Measurements from ENCODE around the gene VEPH1. TPM values are rescaled to one million over a fixed set of nuclear protein-coding genes. Genes with fewer than 3 reads are reported as not detected.

Gene VEPH1
- polyA plus RNA-seq, 1 donor (not counting 4 experiments of a cell fraction or from before 2014, with no cell fraction given): 0.21 TPM

DNA sequence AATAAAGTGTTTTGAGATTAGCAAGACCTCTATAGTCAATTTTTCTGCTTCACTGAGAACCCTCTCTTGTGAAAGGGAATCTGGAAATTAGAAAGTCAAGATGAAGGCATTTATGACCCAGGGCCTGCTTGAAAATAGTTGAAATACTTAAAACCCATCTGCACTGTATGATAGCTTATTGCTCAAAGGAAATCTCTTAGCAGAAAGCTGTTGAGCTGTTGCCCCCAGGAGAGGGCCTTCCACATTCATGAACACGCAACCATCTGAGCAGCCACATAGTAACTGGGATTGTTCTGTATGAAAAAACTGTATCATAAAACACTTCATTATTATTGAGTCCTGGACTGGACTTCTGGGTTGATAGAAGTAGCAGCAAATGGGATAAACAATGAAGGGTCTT, 173.0 kb downstream of the VEPH1 start:
- dilution Hi-C loops (cut with MboI; ENCODE audit: extremely low pct_ligation_motif_present, low sequenced_read_pairs): no loop called here
- Histone ChIP-seq H3K9ac (ENCODE audit: control insufficient read depth, extremely low read depth, insufficient read depth, low read length) (no peak overlapping the region), H3K27me3 (ENCODE audit: control insufficient read depth, extremely low read depth, insufficient read depth, low read length) (no peaks in the 10 kb centered on the region), H3K9me1 (ENCODE audit: control insufficient read depth, extremely low read depth, insufficient read depth, low read length) (no peaks in the 10 kb centered on the region), H3K36me3 (ENCODE audit: control insufficient read depth in 2 of 2, extremely low read depth in 1 of 2, insufficient read depth in 2 of 2, low read length in 2 of 2) (no peaks in the 10 kb centered on the region), H3K9me3 (ENCODE audit: control insufficient read depth, low read depth, low read length) (no peaks in the 10 kb centered on the region), H2AFZ (ENCODE audit: control insufficient read depth, low read length) (no peak overlapping the region), H3K79me2 (ENCODE audit: control insufficient read depth, insufficient read depth, low read length) (no peaks in the 10 kb centered on the region), H3K4me2 (ENCODE audit: control insufficient read depth, extremely low read depth, insufficient read depth, low read depth, low read length) (no peak overlapping the region), H3K4me1 (ENCODE audit: control insufficient read depth, extremely low read depth, insufficient read depth, low read length) (no peaks in the 10 kb centered on the region), H3K27ac (ENCODE audit: control insufficient read depth, insufficient read depth, low read length) (no peak overlapping the region), H4K20me1 (ENCODE audit: control insufficient read depth, extremely low read depth, insufficient read depth, low read length) (no peaks in the 10 kb centered on the region), H3K4me3 (ENCODE audit: control insufficient read depth in 2 of 3, extremely low read depth in 1 of 3, insufficient read depth in 2 of 3, low read depth in 1 of 3, low read length in 3 of 3) (no peak overlapping the region)
- TF ChIP-seq, protein P1, sequence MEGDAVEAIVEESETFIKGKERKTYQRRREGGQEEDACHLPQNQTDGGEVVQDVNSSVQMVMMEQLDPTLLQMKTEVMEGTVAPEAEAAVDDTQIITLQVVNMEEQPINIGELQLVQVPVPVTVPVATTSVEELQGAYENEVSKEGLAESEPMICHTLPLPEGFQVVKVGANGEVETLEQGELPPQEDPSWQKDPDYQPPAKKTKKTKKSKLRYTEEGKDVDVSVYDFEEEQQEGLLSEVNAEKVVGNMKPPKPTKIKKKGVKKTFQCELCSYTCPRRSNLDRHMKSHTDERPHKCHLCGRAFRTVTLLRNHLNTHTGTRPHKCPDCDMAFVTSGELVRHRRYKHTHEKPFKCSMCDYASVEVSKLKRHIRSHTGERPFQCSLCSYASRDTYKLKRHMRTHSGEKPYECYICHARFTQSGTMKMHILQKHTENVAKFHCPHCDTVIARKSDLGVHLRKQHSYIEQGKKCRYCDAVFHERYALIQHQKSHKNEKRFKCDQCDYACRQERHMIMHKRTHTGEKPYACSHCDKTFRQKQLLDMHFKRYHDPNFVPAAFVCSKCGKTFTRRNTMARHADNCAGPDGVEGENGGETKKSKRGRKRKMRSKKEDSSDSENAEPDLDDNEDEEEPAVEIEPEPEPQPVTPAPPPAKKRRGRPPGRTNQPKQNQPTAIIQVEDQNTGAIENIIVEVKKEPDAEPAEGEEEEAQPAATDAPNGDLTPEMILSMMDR (optimal IDR thresholded peaks at IDR 0.05 in 1 of 3, IDR thresholded peaks at IDR 0.05 in 1 of 3, conservative IDR thresholded peaks at IDR 0.05 in 1 of 3; ENCODE audit: extremely low read depth in 1 of 3, insufficient read depth in 2 of 3, low read length in 3 of 3): no peak
- no peak for TF ChIP-seq EZH2 (IDR thresholded peaks at IDR 0.05; ENCODE audit: low read length)
- DNase-seq (ENCODE audit: low read depth, low spot score) (no peak), FAIRE-seq (no peak)

DNA sequence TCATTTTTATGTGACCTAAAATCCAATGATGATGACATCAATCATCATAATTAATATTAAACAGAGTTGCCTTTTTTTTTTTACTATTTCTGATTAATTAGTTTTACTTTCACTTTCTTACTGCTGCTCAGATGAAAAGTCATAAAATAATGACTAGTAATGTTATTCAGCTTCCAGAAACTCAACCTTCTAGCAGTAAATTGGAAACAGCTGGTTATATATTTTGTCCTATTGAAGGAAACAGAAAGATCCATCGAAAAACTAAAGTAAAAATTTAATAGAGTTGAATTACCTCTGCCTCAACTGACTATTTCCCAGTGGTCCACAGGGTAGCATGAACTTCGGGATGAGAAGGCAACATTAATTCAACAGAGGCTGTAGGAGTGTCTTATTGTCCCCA, 173.7 kb downstream of the VEPH1 start:
- Histone ChIP-seq H4K20me1 (ENCODE audit: control insufficient read depth, extremely low read depth, insufficient read depth, low read length) (no peaks in the 10 kb centered on the region), H3K4me1 (ENCODE audit: control insufficient read depth, extremely low read depth, insufficient read depth, low read length) (no peaks in the 10 kb centered on the region), H3K9me1 (ENCODE audit: control insufficient read depth, extremely low read depth, insufficient read depth, low read length) (no peaks in the 10 kb centered on the region), H3K9me3 (ENCODE audit: control insufficient read depth, low read depth, low read length) (no peaks in the 10 kb centered on the region), H3K36me3 (ENCODE audit: control insufficient read depth in 2 of 2, extremely low read depth in 1 of 2, insufficient read depth in 2 of 2, low read length in 2 of 2) (no peaks in the 10 kb centered on the region), H3K27ac (ENCODE audit: control insufficient read depth, insufficient read depth, low read length) (no peak overlapping the region), H3K79me2 (ENCODE audit: control insufficient read depth, insufficient read depth, low read length) (no peaks in the 10 kb centered on the region), H3K4me3 (ENCODE audit: control insufficient read depth in 2 of 3, extremely low read depth in 1 of 3, insufficient read depth in 2 of 3, low read depth in 1 of 3, low read length in 3 of 3) (no peak overlapping the region), H2AFZ (ENCODE audit: control insufficient read depth, low read length) (no peak overlapping the region), H3K27me3 (ENCODE audit: control insufficient read depth, extremely low read depth, insufficient read depth, low read length) (no peaks in the 10 kb centered on the region), H3K9ac (ENCODE audit: control insufficient read depth, extremely low read depth, insufficient read depth, low read length) (no peak overlapping the region), H3K4me2 (ENCODE audit: control insufficient read depth, extremely low read depth, insufficient read depth, low read depth, low read length) (no peak overlapping the region)
- dilution Hi-C loops (cut with MboI; ENCODE audit: extremely low pct_ligation_motif_present, low sequenced_read_pairs): no loop called here
- FAIRE-seq: no peak
- no peak for DNase-seq (ENCODE audit: low read depth, low spot score)
- TF ChIP-seq, protein P1 (optimal IDR thresholded peaks at IDR 0.05 in 1 of 3, IDR thresholded peaks at IDR 0.05 in 1 of 3, conservative IDR thresholded peaks at IDR 0.05 in 1 of 3; ENCODE audit: extremely low read depth in 1 of 3, insufficient read depth in 2 of 3, low read length in 3 of 3): no peak
- no peak for TF ChIP-seq EZH2 (IDR thresholded peaks at IDR 0.05; ENCODE audit: low read length)
